Brain microvascular endothelial cell (primary cell): Measurements from ENCODE around the gene CA9.

Source experiments
- DNase-seq: peaks from one replicate; pipeline ENCODE4 v3.0.0-alpha.2; 2020
- H3K27ac ChIP-seq: fragments of 250-450 bp; sonication (Bioruptor Pico); 2 replicates; pipeline ENCODE4 v1.5.1; 2020; ENCODE audit warnings: mild to moderate bottlenecking, moderate library complexity
- H3K27me3 ChIP-seq: fragments of 250-450 bp; sonication (Bioruptor Pico); replicated peaks from 2 replicates; pipeline ENCODE4 v1.5.1; 2020; ENCODE audit warnings: mild to moderate bottlenecking
- H3K36me3 ChIP-seq: fragments of 250-450 bp; sonication (Bioruptor Pico); replicated peaks from 2 replicates; pipeline ENCODE4 v1.5.1; 2020; ENCODE audit warnings: mild to moderate bottlenecking
- H3K4me3 ChIP-seq: 2 replicates; pipeline ENCODE4 v1.5.1; 2011; ENCODE audit warnings: low read depth, mild to moderate bottlenecking, control low read depth, low read length, moderate library complexity
- in situ Hi-C: cut with HindIII; loops from 2 replicates; pipeline ENCODE4 v1.10.0; 2017; ENCODE audit warnings: low sequenced_read_pairs, low pct_ligation_motif_present
- TF ChIP-seq, protein P1 (sequence below): IDR thresholded peaks from 2 replicates; pipeline ENCODE4 v1.5.1; 2011; ENCODE audit warnings: low read depth, mild to moderate bottlenecking, moderate library complexity, low read length, control low read depth, inconsistent platforms; ENCODE audit errors: missing control alignments

Gene CA9

DNA sequence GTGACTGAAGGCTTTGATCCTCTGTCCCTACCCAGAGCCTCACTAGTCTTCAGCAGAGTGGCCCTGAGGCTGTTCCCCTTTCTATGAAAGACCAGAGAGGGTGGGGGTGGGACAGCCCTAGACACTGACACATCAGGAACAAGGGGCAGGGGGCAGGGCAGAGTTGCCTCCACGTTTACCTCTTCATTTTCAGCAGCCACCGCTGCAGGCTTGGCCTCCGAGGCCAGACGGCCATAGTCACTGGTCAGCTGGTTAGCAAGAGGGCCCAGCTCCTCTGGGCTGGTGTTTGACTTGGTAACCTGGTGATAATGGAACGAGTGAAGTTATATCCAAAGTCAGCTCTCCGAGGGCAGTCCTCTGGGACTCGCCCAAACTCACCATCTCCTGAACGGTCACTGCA, 31.6 kb downstream of the CA9 start:
- DNase-seq, result no peak
- no peak overlapping the region for H3K4me3 ChIP-seq
- no peaks in the 10 kb centered on the region for H3K27me3 ChIP-seq
- H3K27ac ChIP-seq, result no peak overlapping the region
- H3K36me3 ChIP-seq, result peaks cover 94% of the 10 kb centered on the region
- TF ChIP-seq, protein P1, sequence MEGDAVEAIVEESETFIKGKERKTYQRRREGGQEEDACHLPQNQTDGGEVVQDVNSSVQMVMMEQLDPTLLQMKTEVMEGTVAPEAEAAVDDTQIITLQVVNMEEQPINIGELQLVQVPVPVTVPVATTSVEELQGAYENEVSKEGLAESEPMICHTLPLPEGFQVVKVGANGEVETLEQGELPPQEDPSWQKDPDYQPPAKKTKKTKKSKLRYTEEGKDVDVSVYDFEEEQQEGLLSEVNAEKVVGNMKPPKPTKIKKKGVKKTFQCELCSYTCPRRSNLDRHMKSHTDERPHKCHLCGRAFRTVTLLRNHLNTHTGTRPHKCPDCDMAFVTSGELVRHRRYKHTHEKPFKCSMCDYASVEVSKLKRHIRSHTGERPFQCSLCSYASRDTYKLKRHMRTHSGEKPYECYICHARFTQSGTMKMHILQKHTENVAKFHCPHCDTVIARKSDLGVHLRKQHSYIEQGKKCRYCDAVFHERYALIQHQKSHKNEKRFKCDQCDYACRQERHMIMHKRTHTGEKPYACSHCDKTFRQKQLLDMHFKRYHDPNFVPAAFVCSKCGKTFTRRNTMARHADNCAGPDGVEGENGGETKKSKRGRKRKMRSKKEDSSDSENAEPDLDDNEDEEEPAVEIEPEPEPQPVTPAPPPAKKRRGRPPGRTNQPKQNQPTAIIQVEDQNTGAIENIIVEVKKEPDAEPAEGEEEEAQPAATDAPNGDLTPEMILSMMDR, result no peak
- in situ Hi-C loops, result no loop called here

DNA sequence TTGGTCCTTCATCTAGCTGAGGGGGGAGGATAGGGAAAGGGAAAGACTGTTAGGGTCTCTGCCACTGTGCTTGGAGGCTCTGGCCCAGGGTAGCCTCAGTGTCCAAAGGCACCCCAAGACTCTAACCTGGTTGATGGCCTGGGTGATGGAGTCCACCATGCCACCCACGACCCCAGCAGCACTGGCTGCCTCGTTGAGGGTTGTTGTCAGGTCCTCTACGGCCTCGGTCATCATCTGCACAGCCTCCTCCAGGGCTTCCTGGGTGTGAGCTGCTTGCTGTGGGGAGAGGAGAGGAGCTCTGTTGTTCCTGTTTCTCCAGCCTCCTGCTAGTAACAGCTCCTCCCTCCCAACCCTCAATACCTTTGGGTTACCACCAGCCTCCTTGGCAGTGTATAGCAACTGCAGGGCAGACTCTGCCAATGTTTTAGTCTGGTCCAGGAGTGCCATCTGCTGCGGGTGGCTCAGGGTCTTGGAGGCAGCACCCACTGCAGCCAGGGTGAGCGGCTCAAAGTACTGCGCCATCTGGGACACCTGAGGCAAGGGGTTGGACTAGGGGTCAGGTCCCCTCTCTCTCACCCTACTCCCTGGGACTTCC, 32.2 kb downstream of the CA9 start:
- H3K27me3 ChIP-seq, result no peaks in the 10 kb centered on the region
- in situ Hi-C loops, result no loop called here
- no peak for DNase-seq
- no peak overlapping the region for H3K4me3 ChIP-seq
- H3K27ac ChIP-seq, result no peak overlapping the region
- H3K36me3 ChIP-seq, result peaks cover 94% of the 10 kb centered on the region
- TF ChIP-seq, protein P1, result no peak

- in situ Hi-C loops, result no loop called here
- TF ChIP-seq, protein P1, result no peak
- Histone ChIP-seq H3K4me3 (no peak overlapping the region), H3K27me3 (no peaks in the 10 kb centered on the region), H3K27ac (no peak overlapping the region), H3K36me3 (peaks cover 94% of the 10 kb centered on the region)
- no peak for DNase-seq
Observed at GRCh38 chr9:35706951-35707350, 33.2 kb downstream of the CA9 start.

- TF ChIP-seq, protein P1, result no peak
- H3K36me3 ChIP-seq, result peaks cover 94% of the 10 kb centered on the region
- no peak overlapping the region for H3K4me3 ChIP-seq
- no peak for DNase-seq
- in situ Hi-C loops, result no loop called here
- H3K27me3 ChIP-seq, result no peaks in the 10 kb centered on the region
- no peak overlapping the region for H3K27ac ChIP-seq
Observed at GRCh38 chr9:35708146-35708545, 34.4 kb downstream of the CA9 start.

GRCh38 chr9:35710818-35711500, 37.2 kb downstream of the CA9 start:
- TF ChIP-seq, protein P1, result no peak
- DNase-seq, result no peak
- no peaks in the 10 kb centered on the region for H3K27me3 ChIP-seq
- no peak overlapping the region for H3K4me3 ChIP-seq
- in situ Hi-C loops, result no loop called here
- H3K27ac ChIP-seq, result no peak overlapping the region
- H3K36me3 ChIP-seq, result peaks cover 94% of the 10 kb centered on the region
